NCI-H1694 (cell line): ENCODE data around the gene CHIT1.
"Not testable (repeated sequence)": the region's sequence is repeated elsewhere in the genome, so short reads cannot be mapped to it uniquely, and the experiment has no call there.

ENCODE experiments used
- DNase-seq: peaks from one replicate; lab custom pipeline; 2025; lab: John Stamatoyannopoulos, UW

Gene CHIT1

DNA sequence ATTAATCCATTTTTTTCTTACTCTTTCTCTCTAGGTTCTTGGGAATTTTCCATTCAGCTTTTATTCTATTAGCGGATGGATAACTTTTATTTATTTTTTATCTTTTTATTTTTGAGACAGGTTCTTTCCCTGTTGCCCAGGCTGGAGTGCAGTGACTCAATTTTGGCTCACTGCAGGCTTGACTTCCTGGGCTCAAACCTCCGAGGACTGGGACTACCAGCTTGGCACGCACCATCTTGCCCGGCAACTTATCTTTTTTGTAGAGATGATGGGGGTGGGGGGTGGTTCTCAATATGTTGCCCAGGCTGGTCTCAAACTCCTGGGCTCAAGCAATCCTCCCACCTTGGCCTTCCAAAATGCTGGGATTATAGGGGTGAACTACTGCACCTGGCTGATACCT lies 36.1 kb upstream of the CHIT1 start:
- no peak for DNase-seq

GRCh38 chr1:203264052-203264501 lies 34.6 kb upstream of the CHIT1 start:
- no peak for DNase-seq

GRCh38 chr1:203263496-203263895 lies 34.0 kb upstream of the CHIT1 start:
- no peak for DNase-seq

- not testable (repeated sequence) for DNase-seq
Observed at GRCh38 chr1:203256636-203257035, 27.2 kb upstream of the CHIT1 start.

- not testable (repeated sequence) for DNase-seq
Observed at GRCh38 chr1:203254782-203255181, 25.3 kb upstream of the CHIT1 start.

DNA sequence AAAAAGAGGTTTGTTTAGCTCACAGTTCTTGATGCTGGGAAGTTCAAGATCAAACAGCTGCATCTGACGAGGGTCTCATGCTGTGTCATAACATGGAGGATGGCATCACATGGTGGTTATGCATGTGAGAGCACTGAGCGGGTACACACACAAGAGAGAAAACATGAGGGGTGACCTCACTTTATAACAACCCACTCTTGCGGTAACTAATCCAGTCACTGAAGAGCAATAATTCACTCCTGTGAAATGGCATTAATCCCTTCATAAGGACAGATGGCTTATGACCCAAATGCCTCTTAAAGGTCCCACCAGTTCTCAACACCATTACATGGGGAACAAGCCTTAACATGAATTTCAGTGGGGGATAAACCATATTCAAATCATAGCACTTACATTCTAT lies 23.2 kb upstream of the CHIT1 start:
- peak; percentile 31 for DNase-seq

GRCh38 chr1:203251466-203251865 lies 22.0 kb upstream of the CHIT1 start:
- no peak for DNase-seq

GRCh38 chr1:203250911-203251310 lies 21.4 kb upstream of the CHIT1 start:
- DNase-seq, result no peak

- DNase-seq, result no peak
Observed at GRCh38 chr1:203244776-203245175, 15.3 kb upstream of the CHIT1 start.

GRCh38 chr1:203241708-203242107 lies 12.2 kb upstream of the CHIT1 start:
- DNase-seq, result not testable (repeated sequence)

GRCh38 chr1:203239526-203240305 lies 10.2 kb upstream of the CHIT1 start:
- DNase-seq, result no peak

DNA sequence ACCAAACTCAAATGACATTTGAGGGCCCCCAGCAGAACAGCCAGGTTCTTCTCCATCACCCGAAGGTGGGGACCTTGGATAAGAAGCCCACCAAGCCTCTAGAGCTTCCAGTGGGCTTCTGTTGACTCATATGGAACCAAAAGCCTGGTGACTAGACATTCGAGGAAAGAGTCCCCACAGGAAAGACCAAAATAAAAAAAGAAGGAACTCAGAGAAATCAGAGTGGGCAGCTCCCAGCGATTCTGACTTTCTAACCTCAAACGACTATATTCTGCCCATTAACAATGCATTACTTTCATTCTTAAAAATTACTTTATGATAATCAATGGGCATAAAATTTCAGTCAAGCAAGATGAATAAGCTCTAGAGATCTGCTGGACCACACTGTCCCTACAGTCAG lies 9.6 kb upstream of the CHIT1 start:
- DNase-seq, result no peak

GRCh38 chr1:203238535-203238934 lies 9.1 kb upstream of the CHIT1 start:
- DNase-seq, result no peak

DNA sequence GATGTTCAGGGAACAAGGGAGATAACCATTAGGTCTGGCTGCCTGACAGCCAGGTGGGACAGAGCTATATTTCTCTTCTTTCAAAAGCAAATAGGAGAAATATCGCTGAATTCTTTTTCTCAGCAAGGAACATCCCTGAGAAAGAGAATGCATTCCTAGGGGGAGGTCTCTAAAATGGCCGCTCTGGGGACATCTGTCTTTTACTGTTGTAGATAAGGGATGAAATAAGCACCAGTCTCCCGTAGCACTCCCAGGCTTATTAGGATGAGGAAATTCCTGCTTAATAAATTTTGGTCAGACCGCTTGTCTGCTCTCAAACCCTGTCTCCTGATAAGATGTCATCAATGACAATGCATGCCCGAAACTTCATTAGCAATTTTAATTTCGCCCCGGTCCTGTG lies 5.4 kb upstream of the CHIT1 start:
- DNase-seq, result not testable (repeated sequence)

GRCh38 chr1:203228670-203229069 lies 803 bp downstream of the CHIT1 start:
- DNase-seq, result no peak

DNA sequence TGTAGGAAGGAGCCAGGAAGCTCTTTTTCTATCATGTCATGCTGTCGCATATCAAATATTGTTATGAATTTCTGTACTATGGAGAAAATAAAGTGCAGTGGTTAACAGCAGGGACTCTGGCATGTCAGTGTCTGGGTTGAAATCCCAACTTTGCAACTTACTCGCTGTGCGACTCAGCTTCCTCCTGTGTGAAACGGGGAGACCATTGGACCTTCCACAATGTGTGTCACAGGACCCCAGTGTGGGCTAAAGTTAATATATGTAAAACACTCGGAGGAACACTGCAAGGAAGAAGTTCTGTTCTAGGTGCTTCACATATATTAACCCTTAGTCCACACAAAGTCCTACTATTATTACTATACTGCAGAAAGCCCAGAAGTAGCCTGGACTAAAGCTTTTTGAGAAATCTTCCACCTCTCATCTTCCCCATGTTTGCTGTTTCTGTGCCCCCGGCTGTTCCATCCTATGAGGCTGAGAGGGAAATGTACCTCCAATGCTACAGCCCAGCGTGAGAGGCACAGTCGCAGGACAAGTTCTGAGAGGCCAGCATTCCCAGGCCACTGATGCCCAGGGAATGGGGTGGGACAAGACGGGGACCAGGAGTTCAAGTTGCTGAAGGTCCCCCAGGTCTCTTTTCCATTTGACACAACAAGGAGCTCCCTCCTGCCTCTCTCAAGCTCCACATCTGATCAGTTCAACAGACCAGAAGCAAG lies 1.9 kb downstream of the CHIT1 start:
- DNase-seq, result no peak

DNA sequence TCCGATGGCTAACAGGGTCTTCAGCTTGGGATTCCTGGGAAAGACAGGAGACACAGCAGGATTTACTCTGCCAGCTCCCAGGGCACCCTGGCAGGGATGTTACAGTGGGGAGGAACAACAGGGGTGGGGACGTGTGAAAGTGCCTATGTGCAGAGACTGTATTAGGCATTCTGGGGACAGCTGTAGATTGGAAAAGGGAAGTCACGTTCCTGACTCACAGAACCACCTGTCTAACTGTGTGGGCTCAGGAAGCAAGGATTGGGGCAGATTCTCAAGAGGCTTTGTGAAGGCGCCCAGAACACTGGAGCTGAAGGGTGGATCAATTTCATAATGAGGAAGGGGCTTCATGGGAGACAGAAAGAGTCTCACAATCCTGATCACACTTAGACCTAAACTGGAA lies 4.4 kb downstream of the CHIT1 start:
- no peak for DNase-seq

GRCh38 chr1:203223012-203223775 lies 6.3 kb downstream of the CHIT1 start:
- DNase-seq, result no peak

- no peak for DNase-seq
Observed at GRCh38 chr1:203219934-203220333, 9.5 kb downstream of the CHIT1 start.

- no peak for DNase-seq
Observed at GRCh38 chr1:203219171-203219570, 10.3 kb downstream of the CHIT1 start.

DNA sequence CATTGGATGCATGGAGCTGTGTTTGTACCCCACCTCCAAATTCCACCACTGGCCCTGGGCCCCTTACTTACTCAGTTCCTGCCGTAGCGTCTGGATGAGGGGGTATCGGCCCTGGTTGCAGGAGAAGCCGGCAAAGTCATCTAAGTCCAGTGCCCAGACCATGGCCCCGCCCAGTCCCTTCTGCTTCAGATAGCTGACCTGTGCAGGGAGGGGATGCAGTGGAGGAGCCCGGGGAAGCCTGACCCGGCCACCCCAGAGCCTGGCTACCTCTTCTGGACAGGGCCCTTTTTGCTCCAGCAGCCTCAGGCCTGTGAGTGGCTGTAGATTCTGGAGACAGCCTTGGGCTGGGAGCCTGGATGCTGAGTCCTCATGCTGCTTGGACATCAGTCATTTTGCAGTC lies 11.8 kb downstream of the CHIT1 start:
- DNase-seq, result no peak

DNA sequence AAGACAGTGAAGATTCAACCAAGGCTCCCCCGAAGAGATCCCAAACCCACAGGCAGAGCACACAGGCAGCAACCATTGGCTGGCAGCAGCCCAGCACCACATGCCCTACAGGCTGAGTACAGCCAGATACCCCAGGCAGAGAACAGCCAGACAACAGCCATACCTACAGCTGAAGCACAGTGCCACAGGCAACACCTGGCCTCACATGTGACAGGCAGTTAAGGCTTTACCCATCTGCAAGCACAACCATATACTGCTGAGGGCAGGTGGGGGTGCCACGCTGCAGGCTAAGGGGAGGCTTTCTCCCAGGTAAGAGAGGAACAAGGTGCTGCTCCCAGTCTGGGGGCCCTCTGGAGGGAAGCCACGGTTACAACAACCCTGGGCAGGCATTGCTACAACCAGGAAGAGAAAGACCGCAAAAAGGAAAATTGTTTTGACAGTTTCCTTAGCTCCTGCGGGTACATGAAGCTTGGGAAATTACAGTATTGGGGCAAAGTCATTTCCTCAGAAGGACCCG lies 12.3 kb downstream of the CHIT1 start:
- DNase-seq, result no peak
